Measurements from ENCODE around the gene SLC4A1. TPM values are rescaled to one million over a fixed set of nuclear protein-coding genes. Genes with fewer than 3 reads are reported as not detected.
A peak's percentile ranks its signal among the peaks of the same experiment; 100 is the strongest.

SLC4A1 gene
- total and polyA plus RNA-seq, 2 donors (not counting 3 experiments of a cell fraction or from before 2014, with no cell fraction given), result not detected

- DNase-seq (ENCODE audit: low read depth, low spot score), result no peak
- Histone ChIP-seq H3K9me3 (replicated peaks; ENCODE audit: control insufficient read depth, insufficient read depth, low read length) (no peaks in the 10 kb centered on the region), H3K79me2 (ENCODE audit: control insufficient read depth, insufficient read depth, low read length) (peaks cover 28% of the 10 kb centered on the region), H3K4me3 (replicated peaks in 1 of 3; ENCODE audit: insufficient read depth in 1 of 3, low read depth in 1 of 3, low read length in 3 of 3) (peak overlapping the region; percentile 9 to 68 (median 45)), H3K4me2 (ENCODE audit: insufficient read depth, low read length) (peak overlapping the region; percentile 78), H3K9me1 (replicated peaks; ENCODE audit: control insufficient read depth, extremely low read depth, insufficient read depth, low read length) (no peaks in the 10 kb centered on the region), H3K27me3 (ENCODE audit: control insufficient read depth in 2 of 2, insufficient read depth in 2 of 2, low read length in 2 of 2) (no peaks in the 10 kb centered on the region), H4K20me1 (replicated peaks; ENCODE audit: control insufficient read depth, extremely low read depth, insufficient read depth, low read length) (no peaks in the 10 kb centered on the region), H3K27ac (ENCODE audit: insufficient read depth, low read depth, low read length) (peak overlapping the region; percentile 21), H3K4me1 (ENCODE audit: control insufficient read depth, extremely low read depth, insufficient read depth, low read length) (peaks cover 27% of the 10 kb centered on the region), H2AFZ (ENCODE audit: low read depth, low read length) (peak overlapping the region; percentile 9), H3K36me3 (ENCODE audit: control insufficient read depth in 2 of 2, extremely low read depth in 1 of 2, insufficient read depth in 2 of 2, low read length in 2 of 2) (peaks cover 19 to 31% of the 10 kb centered on the region in 2 experiments), H3K9ac (replicated peaks; ENCODE audit: extremely low read depth, insufficient read depth, low read length) (peak overlapping the region; percentile 41)
- ChIA-PET POLR2A (no interaction called here), CTCF (interaction anchor here (0.6 to 7.3 kb wide), 16 partner anchors 8 to 332 kb away, joined by 3 to 68 read pairs (median 4); partner anchors contain the start of genes GRN and SLC25A39)
- TSS peak; percentile 17 for BruUV-seq (replicated peaks)
- no peak for TF ChIP-seq MAX (IDR thresholded peaks at IDR 0.05; ENCODE audit: insufficient read depth, insufficient read length)
- TF ChIP-seq FOS (IDR thresholded peaks at IDR 0.05; ENCODE audit: borderline replicate concordance, insufficient read depth, low read length), result no peak
- TF ChIP-seq, protein P1, sequence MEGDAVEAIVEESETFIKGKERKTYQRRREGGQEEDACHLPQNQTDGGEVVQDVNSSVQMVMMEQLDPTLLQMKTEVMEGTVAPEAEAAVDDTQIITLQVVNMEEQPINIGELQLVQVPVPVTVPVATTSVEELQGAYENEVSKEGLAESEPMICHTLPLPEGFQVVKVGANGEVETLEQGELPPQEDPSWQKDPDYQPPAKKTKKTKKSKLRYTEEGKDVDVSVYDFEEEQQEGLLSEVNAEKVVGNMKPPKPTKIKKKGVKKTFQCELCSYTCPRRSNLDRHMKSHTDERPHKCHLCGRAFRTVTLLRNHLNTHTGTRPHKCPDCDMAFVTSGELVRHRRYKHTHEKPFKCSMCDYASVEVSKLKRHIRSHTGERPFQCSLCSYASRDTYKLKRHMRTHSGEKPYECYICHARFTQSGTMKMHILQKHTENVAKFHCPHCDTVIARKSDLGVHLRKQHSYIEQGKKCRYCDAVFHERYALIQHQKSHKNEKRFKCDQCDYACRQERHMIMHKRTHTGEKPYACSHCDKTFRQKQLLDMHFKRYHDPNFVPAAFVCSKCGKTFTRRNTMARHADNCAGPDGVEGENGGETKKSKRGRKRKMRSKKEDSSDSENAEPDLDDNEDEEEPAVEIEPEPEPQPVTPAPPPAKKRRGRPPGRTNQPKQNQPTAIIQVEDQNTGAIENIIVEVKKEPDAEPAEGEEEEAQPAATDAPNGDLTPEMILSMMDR (IDR thresholded peaks at IDR 0.05; ENCODE audit: extremely low read depth in 1 of 2, insufficient read depth in 1 of 2, low read depth in 1 of 2, low read length in 2 of 2), result no peak
- TF ChIP-seq MYC (IDR thresholded peaks at IDR 0.05; ENCODE audit: low read depth, low read length), result no peak
- TF ChIP-seq JUN (IDR thresholded peaks at IDR 0.05; ENCODE audit: borderline replicate concordance, insufficient read depth, insufficient read length, low read depth), result no peak
- no peak for TF ChIP-seq GATA2 (IDR thresholded peaks at IDR 0.05; ENCODE audit: insufficient read depth, insufficient read length, low read depth, low read length)
- TF ChIP-seq POLR2AphosphoS5 (IDR thresholded peaks at IDR 0.05; ENCODE audit: insufficient read depth, low read depth, low read length), result no peak
- TF ChIP-seq EZH2 (IDR thresholded peaks at IDR 0.05; ENCODE audit: borderline replicate concordance, low read depth, low read length, severe bottlenecking), result no peak
- no peak for TF ChIP-seq POLR2A (IDR thresholded peaks at IDR 0.05; ENCODE audit: low read depth, low read length)
- intact Hi-C loops (cut with micrococcal nuclease) (loop anchor here (1.0 to 2.0 kb wide), 3 partner anchors 8 to 106 kb away; partner anchors contain the start of gene SLC25A39), dilution Hi-C loops (cut with MboI; ENCODE audit: extremely low pct_ligation_motif_present, low sequenced_read_pairs) (no loop called here)
- no peak for FAIRE-seq
Measured at GRCh38 chr17:44217738-44218343, 50.1 kb downstream of the SLC4A1 start.

Data from endothelial cell of umbilical vein (primary cell).